ENCODE data around the gene EBNA1BP2. TPM values are rescaled to one million over a fixed set of nuclear protein-coding genes. Genes with fewer than 3 reads are reported as not detected.
"Not testable (repeated sequence)": the region's sequence is repeated elsewhere in the genome, so short reads cannot be mapped to it uniquely, and the experiment has no call there.

Gene EBNA1BP2
- polyA plus RNA-seq, 3 donors, result 74.4 to 81.7 (median 77.5) TPM

GRCh38 chr1:43174873-43175272 is 2.8 kb upstream of the EBNA1BP2 start:
- DNase-seq (ENCODE audit: low read depth in 3 of 3, low spot score in 2 of 3), result no peak

GRCh38 chr1:43172527-43172972 is 460 bp upstream of the EBNA1BP2 start:
- DNase-seq (ENCODE audit: low read depth in 3 of 3, low spot score in 2 of 3), result peak in 2 of 3 donors; percentile 65 to 81

GRCh38 chr1:43171312-43171875 is 696 bp downstream of the EBNA1BP2 start:
- no peak for DNase-seq (ENCODE audit: low read depth in 3 of 3, low spot score in 2 of 3)

- DNase-seq (ENCODE audit: low read depth in 3 of 3, low spot score in 2 of 3), result no peak
These were observed 6.3 kb downstream of the EBNA1BP2 start for GRCh38 chr1:43165765-43166164.

- no peak for DNase-seq (ENCODE audit: low read depth in 3 of 3, low spot score in 2 of 3)
These were observed 6.9 kb downstream of the EBNA1BP2 start for GRCh38 chr1:43165162-43165561.

GRCh38 chr1:43156026-43156425 is 16.1 kb downstream of the EBNA1BP2 start:
- no peak for DNase-seq (ENCODE audit: low read depth in 3 of 3, low spot score in 2 of 3)

GRCh38 chr1:43153443-43153842 is 18.6 kb downstream of the EBNA1BP2 start:
- DNase-seq (ENCODE audit: low read depth in 3 of 3, low spot score in 2 of 3), result no peak

GRCh38 chr1:43152866-43153265 is 19.2 kb downstream of the EBNA1BP2 start:
- no peak for DNase-seq (ENCODE audit: low read depth in 3 of 3, low spot score in 2 of 3)

GRCh38 chr1:43149889-43150288 is 22.2 kb downstream of the EBNA1BP2 start:
- DNase-seq (ENCODE audit: low read depth in 3 of 3, low spot score in 2 of 3), result no peak

- peak; percentile 41 to 77 (median 59) for DNase-seq (ENCODE audit: low read depth in 3 of 3, low spot score in 2 of 3)
These were observed 24.3 kb downstream of the EBNA1BP2 start for GRCh38 chr1:43147625-43148327.

- no peak for DNase-seq (ENCODE audit: low read depth in 3 of 3, low spot score in 2 of 3)
These were observed 27.9 kb downstream of the EBNA1BP2 start for GRCh38 chr1:43144237-43144636.

GRCh38 chr1:43143441-43143888 is 28.6 kb downstream of the EBNA1BP2 start:
- no peak for DNase-seq (ENCODE audit: low read depth in 3 of 3, low spot score in 2 of 3)

GRCh38 chr1:43140583-43140982 is 31.5 kb downstream of the EBNA1BP2 start:
- DNase-seq (ENCODE audit: low read depth in 3 of 3, low spot score in 2 of 3), result no peak

GRCh38 chr1:43140010-43140409 is 32.1 kb downstream of the EBNA1BP2 start:
- no peak for DNase-seq (ENCODE audit: low read depth in 3 of 3, low spot score in 2 of 3)

- not testable (repeated sequence) for DNase-seq (ENCODE audit: low read depth in 3 of 3, low spot score in 2 of 3)
These were observed 32.8 kb downstream of the EBNA1BP2 start for GRCh38 chr1:43139295-43139694.

GRCh38 chr1:43137445-43138052 is 34.5 kb downstream of the EBNA1BP2 start:
- DNase-seq (ENCODE audit: low read depth in 3 of 3, low spot score in 2 of 3), result no peak

- DNase-seq (ENCODE audit: low read depth in 3 of 3, low spot score in 2 of 3), result no peak
These were observed 36.0 kb downstream of the EBNA1BP2 start for GRCh38 chr1:43135857-43136781.

- no peak for DNase-seq (ENCODE audit: low read depth in 3 of 3, low spot score in 2 of 3)
These were observed 37.5 kb downstream of the EBNA1BP2 start for GRCh38 chr1:43134640-43135039.

- DNase-seq (ENCODE audit: low read depth in 3 of 3, low spot score in 2 of 3), result no peak
These were observed 38.0 kb downstream of the EBNA1BP2 start for GRCh38 chr1:43134068-43134467.

GRCh38 chr1:43129426-43129825 is 42.7 kb downstream of the EBNA1BP2 start:
- no peak for DNase-seq (ENCODE audit: low read depth in 3 of 3, low spot score in 2 of 3)

- DNase-seq (ENCODE audit: low read depth in 3 of 3, low spot score in 2 of 3), result no peak
These were observed 43.3 kb downstream of the EBNA1BP2 start for GRCh38 chr1:43128816-43129215.
